Calu3 (cell line): ENCODE results near the gene KRTAP27-1. TPM values are rescaled to one million over a fixed set of nuclear protein-coding genes. Genes with fewer than 3 reads are reported as not detected.

Source experiments
- Bru-seq: library from RNA; stranded (reverse); fragments of 400-500 nt; gene quantifications from one replicate; lab custom pipeline; 2021; lab: Mats Ljungman, UMichigan
- BruChase-seq, 2 experiments: library from RNA; stranded (reverse); fragments of 400-500 nt; gene quantifications; one replicate each; lab custom pipeline; 2021; lab: Mats Ljungman, UMichigan
- BruUV-seq: library from RNA; stranded (reverse); fragments of 400-500 nt; replicated peaks from 2 replicates; lab custom pipeline; 2021; lab: Mats Ljungman, UMichigan
- CTCF ChIA-PET: fragments of 300-600 bp; sonication (Branson Sonifier 250); formaldehyde crosslinking; loops from one replicate; lab custom pipeline; 2022; ENCODE audit warnings: antibody characterized with exemption; lab: Charles Lee
- DNase-seq: peaks from one replicate; pipeline ENCODE4 v3.0.0; 2022
- H3K27ac Mint-ChIP-seq: one replicate; pipeline ENCODE4 v1.8.0; 2022; ENCODE audit warnings: mixed read lengths; ENCODE audit not compliant: unreplicated experiment
- H3K27me3 Mint-ChIP-seq: one replicate; pipeline ENCODE4 v1.8.0; 2022; ENCODE audit warnings: mixed read lengths; ENCODE audit not compliant: unreplicated experiment
- H3K36me3 Mint-ChIP-seq: one replicate; pipeline ENCODE4 v1.8.0; 2022; ENCODE audit warnings: mild to moderate bottlenecking, moderate library complexity, mixed read lengths; ENCODE audit not compliant: insufficient read depth, unreplicated experiment
- H3K4me1 Mint-ChIP-seq: one replicate; pipeline ENCODE4 v1.8.0; 2022; ENCODE audit warnings: mild to moderate bottlenecking, low read depth, mixed read lengths; ENCODE audit not compliant: unreplicated experiment
- H3K4me3 Mint-ChIP-seq: one replicate; pipeline ENCODE4 v1.8.0; 2022; ENCODE audit warnings: mild to moderate bottlenecking, low read depth, moderate library complexity, mixed read lengths; ENCODE audit not compliant: unreplicated experiment
- H3K9me3 Mint-ChIP-seq: one replicate; pipeline ENCODE4 v1.8.0; 2022; ENCODE audit warnings: low read depth, mixed read lengths; ENCODE audit not compliant: unreplicated experiment
- CTCF ChIP-seq: fragments of 200-600 bp; IDR thresholded peaks from one replicate; pipeline ENCODE4 v1.8.0; 2022; ENCODE audit warnings: antibody characterized with exemption; ENCODE audit not compliant: unreplicated experiment
- intact Hi-C: fragments of 100-400 bp; cut with micrococcal nuclease; formaldehyde crosslinking; loops from one replicate; pipeline ENCODE4 v1.10.0; 2022; ENCODE audit not compliant: unreplicated experiment
- long read RNA-seq: library from polyadenylated mRNA; stranded (forward); transcript quantifications from one replicate; pipeline ENCODE4 v2.0.0, GENCODE V29; 2022
- total RNA-seq: library from RNA; stranded (reverse); gene quantifications from 2 replicates; pipeline ENCODE4 v1.2.3, GENCODE V29; 2022

KRTAP27-1 gene
- total RNA-seq (not detected in 2 replicates), Bru-seq, nascent RNA (not detected), BruChase-seq, experiment 1, labeled RNA remaining after a 6-hour chase (not detected), BruChase-seq, experiment 2, labeled RNA remaining after a 2-hour chase (not detected)
- long read RNA-seq: 0 reads

GRCh38 chr21:30337276-30337744 is at the start of gene KRTAP27-1:
Gene KRTAP27-1 (minus strand): TSS chr21:30337694. CDS start chr21:30337668, 26 bp downstream.
- no peak within 1 kb of the TSS for H3K27ac Mint-ChIP-seq
- H3K4me3 Mint-ChIP-seq: no peak within 1 kb of the TSS
- BruUV-seq: no TSS peak
- TF ChIP-seq CTCF: no peak
- H3K4me1 Mint-ChIP-seq: no peaks in the 10 kb centered on the region
- no peaks in the 10 kb centered on the region for H3K36me3 Mint-ChIP-seq
- no peaks in the 10 kb centered on the region for H3K9me3 Mint-ChIP-seq
- CTCF ChIA-PET: no interaction called here
- DNase-seq: no peak
- intact Hi-C loops: no loop called here
- no peaks in the 10 kb centered on the region for H3K27me3 Mint-ChIP-seq

GRCh38 chr21:30382201-30382600 is 44.7 kb upstream of the KRTAP27-1 start:
- H3K27me3 Mint-ChIP-seq: no peaks in the 10 kb centered on the region
- BruUV-seq: no TSS peak
- no peak overlapping the region for H3K27ac Mint-ChIP-seq
- CTCF ChIA-PET: no interaction called here
- no peaks in the 10 kb centered on the region for H3K4me1 Mint-ChIP-seq
- intact Hi-C loops: no loop called here
- DNase-seq: no peak
- no peak for TF ChIP-seq CTCF
- H3K36me3 Mint-ChIP-seq: no peaks in the 10 kb centered on the region
- no peak overlapping the region for H3K4me3 Mint-ChIP-seq
- peaks cover 7% of the 10 kb centered on the region for H3K9me3 Mint-ChIP-seq

GRCh38 chr21:30372139-30372770 is 34.8 kb upstream of the KRTAP27-1 start, which contains the start of gene KRTAP13-2:
Gene KRTAP13-2 (minus strand): TSS chr21:30372271. CDS start chr21:30372213, 58 bp downstream.
- Mint-ChIP-seq H3K4me3 (no peak within 1 kb of the TSS), H3K27ac (no peak within 1 kb of the TSS), H3K27me3 (no peaks in the 10 kb centered on the region), H3K4me1 (no peaks in the 10 kb centered on the region), H3K36me3 (no peaks in the 10 kb centered on the region), H3K9me3 (peaks cover 6% of the 10 kb centered on the region)
- CTCF ChIA-PET: interaction anchor here (0.6 kb wide), 1 partner anchor 25 kb away, joined by 4 read pairs; no protein-coding TSS in a partner anchor
- no peak for TF ChIP-seq CTCF
- DNase-seq: no peak
- no TSS peak for BruUV-seq
- intact Hi-C loops: no loop called here

- Mint-ChIP-seq H3K4me3 (no peak overlapping the region), H3K9me3 (peaks cover 3% of the 10 kb centered on the region), H3K27me3 (peaks cover 18% of the 10 kb centered on the region), H3K36me3 (no peaks in the 10 kb centered on the region), H3K4me1 (no peaks in the 10 kb centered on the region), H3K27ac (no peak overlapping the region)
- no peak for TF ChIP-seq CTCF
- intact Hi-C loops: no loop called here
- CTCF ChIA-PET: interaction anchor here (0.5 kb wide), 1 partner anchor 9 kb away, joined by 5 read pairs; no protein-coding TSS in a partner anchor
- DNase-seq: no peak
- BruUV-seq: no TSS peak
Observed at GRCh38 chr21:30355906-30356305, 18.4 kb upstream of the KRTAP27-1 start.
